Tibial nerve (tissue), 4 donors: ENCODE measurements around the gene USP36.

Experiments used
- CTCF ChIP-seq, 5 experiments: fragments of 200-600 bp in 3 of 5; fragments of 450-650 bp in 2 of 5; sonication (generic) in 3 of 5; IDR thresholded peaks; one replicate each; pipeline ENCODE4 v1.5.1; 2016 to 2019; ENCODE audit warnings: antibody characterized with exemption in 5 of 5, mild to moderate bottlenecking in 3 of 5, moderate library complexity in 2 of 5
- EP300 ChIP-seq, 2 donors: sonication (generic); formaldehyde crosslinking; IDR thresholded peaks; one replicate each; pipeline ENCODE4 v1.6.1; 2017; ENCODE audit warnings: antibody characterized with exemption in 2 of 2, mild to moderate bottlenecking in 1 of 2

DNA sequence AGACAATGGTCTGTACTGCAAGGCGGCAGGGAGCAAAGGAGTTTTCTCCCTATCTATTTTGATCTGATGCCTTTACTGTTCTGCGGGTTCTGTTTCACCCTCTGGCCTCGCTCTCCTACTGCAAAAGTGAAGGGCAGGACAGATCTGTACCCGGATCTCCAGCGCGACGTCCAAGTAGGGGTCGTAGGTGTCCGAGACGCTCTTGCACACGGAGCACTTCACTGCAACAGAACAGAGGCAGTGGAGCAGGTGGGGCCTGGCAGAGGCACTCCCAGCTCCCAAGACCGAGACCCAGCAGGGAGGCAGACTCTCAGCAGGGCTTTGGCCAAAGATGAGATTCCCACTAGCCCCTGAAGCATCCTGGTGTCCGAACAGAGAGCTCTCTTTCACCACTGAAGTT, 19.8 kb downstream of the USP36 start:
- TF ChIP-seq CTCF (IDR thresholded peaks at IDR 0.05) (no peak), EP300 (IDR thresholded peaks at IDR 0.05) (no peak)
